Measurements from ENCODE around the gene CTSL.
"Not testable (repeated sequence)": the region's sequence is repeated elsewhere in the genome, so short reads cannot be mapped to it uniquely, and the experiment has no call there.

CTSL gene

GRCh38 chr9:87725356-87725899, 491 bp upstream of the CTSL start:
- no peak for FAIRE-seq

DNA sequence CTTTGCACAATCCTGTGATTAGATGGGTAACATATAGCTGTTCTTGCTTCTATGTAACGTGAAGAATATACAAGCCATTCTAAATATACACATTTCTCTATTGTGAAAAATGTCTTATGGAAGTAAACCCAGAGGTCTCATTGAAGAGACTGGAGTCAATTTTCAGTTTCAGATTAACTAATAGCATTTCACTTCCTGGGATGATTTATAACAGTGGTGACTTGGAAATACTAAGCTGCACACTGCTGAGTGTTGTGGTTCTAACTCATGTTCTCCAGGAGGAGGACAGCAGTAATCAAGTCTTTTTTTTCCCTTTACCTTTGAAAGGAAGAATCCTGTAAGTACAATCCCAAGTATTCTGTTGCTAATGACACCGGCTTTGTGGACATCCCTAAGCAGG, 3.3 kb downstream of the CTSL start:
- no peak for FAIRE-seq

DNA sequence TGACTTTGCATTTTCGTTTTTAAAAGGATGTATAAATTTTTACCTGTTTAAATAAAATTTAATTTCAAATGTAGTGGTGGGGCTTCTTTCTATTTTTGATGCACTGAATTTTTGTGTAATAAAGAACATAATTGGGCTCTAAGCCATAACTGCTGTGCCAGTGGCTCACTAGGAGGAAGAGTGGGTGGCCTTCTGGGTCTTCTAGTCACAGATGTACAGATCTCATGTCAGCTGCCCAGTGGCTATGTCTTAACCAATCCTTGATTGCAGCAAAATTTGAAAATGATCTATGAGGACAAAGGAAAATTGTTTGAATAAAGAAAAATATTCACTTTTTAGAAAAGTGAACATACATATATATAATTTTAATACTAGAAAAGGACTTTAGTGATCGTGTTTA, 5.4 kb downstream of the CTSL start:
- FAIRE-seq = no peak

DNA sequence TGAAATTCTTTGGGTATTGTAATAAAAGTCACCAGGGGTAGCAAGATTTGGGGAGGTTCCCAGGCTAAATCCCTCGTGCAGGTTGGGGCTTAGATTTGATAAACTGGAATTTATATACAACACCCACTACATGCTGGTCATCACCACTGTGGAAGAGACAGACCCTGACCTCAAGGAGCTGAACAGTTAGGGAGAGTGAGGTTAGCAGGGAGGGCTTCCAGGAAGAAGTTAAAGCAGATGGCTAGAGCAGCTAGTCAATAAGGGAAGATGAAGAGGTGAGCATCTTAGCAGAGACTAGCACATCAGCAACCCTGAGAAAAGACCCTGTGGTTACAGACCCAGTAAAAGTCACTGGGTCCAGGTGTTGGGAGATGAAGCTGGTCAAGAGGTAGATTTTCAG, 6.4 kb downstream of the CTSL start:
- FAIRE-seq = no peak

DNA sequence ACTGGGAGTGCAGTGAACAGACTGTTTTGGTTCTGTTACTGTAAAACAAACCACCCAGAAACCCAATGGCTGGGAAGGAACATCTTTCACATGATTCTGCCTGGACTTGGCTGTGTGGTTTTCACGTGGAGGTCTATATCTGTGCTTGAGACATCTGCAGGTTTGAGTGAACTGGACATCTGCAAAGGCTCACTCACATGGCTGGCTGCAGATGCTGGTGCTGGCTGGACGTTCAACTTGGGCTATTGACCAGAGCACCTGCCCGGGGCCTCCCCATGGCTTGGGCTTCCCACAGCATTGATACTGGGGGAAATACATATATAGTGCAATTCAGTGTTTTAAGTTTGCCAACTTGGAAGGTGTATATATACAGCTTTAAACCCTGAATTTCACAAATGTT, 6.8 kb downstream of the CTSL start:
- FAIRE-seq = no peak

DNA sequence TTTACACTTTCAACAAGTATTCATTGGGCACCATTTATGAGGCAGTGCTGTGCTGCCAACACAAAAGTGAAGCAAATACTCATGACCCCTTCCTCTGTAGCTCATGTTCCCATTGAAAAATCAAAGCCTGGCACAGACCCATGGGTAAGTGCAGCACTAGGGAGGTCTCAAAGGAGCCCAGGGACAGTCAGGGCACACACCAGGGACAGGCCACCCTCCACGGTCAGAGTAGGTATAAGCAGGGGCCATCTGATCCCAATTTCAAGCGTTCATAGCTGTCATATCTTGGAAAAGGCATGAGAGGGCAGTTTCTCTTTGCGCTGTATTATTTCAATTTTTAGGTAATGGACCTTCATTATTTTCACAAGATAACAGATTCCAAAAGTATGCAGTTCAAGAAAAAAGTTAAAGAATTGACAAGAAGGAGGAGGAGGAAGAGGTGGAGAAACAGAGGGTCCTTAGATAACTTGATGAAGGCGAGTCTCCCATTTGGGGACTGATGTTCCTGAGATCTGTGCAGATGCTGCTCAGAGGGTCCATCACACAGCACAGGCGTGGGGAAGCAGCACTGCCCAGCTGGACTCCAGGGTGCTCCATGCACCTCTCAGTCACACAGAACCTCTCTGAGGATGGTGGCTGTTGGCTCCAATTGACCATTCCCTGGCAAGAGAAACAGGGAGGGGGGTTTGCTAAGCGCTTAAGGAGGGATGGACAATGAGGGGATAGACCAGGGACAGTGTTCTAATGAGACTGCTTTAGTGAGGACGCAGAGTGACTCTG, 7.5 kb downstream of the CTSL start:
- no peak for FAIRE-seq

- no peak for FAIRE-seq
Observed at GRCh38 chr9:87734106-87734505, 8.2 kb downstream of the CTSL start.

DNA sequence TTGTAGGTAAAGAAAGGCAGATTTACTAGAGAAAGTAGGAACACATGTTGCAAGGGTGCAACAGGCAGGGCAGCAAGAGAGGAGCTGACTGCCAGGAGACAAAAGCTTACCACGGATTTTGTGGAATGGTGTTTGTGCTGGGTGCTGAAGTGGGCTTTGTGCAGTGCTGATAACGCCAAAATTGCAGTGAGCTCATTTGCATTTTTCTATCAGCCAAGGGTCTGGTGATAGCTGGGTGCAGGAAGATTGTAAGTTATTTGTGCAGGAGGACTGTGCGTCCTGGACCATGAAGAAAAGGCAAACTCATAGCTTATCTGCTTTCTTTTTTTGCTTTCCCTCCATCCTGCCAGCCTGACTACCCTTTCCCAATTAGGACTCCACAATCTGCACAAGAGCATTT, 13.6 kb downstream of the CTSL start:
- no peak for FAIRE-seq

GRCh38 chr9:87740209-87740608, 14.3 kb downstream of the CTSL start:
- no peak for FAIRE-seq

GRCh38 chr9:87741326-87741725, 15.4 kb downstream of the CTSL start:
- FAIRE-seq = no peak

- no peak for FAIRE-seq
Observed at GRCh38 chr9:87741891-87742290, 16.0 kb downstream of the CTSL start.

GRCh38 chr9:87742813-87743428, 17.0 kb downstream of the CTSL start:
- no peak for FAIRE-seq

DNA sequence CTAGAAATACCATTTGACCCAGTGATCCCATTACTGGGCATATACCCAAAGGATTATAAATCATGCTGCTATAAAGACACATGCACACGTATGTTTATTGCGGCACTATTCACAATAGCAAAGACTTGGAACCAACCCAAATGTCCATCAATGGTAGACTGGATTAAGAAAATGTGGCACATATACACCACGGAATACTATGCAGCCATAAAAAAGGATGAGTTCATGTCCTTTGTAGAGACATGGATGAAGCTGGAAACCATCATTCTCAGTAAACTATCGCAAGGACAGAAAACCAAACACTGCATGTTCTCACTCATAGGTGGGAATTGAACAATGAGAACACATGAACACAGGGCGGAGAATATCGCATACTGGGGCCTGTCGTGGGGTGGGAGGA, 18.3 kb downstream of the CTSL start:
- not testable (repeated sequence) for FAIRE-seq

- FAIRE-seq = no peak
Observed at GRCh38 chr9:87746186-87746585, 20.3 kb downstream of the CTSL start.

DNA sequence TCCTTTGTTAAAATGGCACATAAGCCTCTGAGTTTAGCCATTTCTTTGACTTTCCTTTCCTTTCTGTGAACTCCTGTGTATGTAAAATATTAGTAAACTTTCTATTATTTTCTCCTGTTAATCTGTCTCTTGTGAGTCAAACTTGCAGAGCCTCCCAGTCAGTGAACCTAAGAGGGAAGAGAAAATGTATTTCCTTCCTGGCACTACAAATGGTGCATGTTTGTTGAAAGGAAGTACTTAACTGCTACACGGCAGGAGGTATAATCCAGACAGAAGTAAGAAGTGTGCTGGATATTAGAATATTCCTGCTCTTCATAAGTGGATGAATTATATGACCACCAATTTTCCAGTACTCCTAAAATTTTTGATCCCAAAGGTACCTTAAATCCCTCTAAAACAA, 23.0 kb downstream of the CTSL start:
- no peak for FAIRE-seq

- no peak for FAIRE-seq
Observed at GRCh38 chr9:87749335-87750035, 23.6 kb downstream of the CTSL start.

DNA sequence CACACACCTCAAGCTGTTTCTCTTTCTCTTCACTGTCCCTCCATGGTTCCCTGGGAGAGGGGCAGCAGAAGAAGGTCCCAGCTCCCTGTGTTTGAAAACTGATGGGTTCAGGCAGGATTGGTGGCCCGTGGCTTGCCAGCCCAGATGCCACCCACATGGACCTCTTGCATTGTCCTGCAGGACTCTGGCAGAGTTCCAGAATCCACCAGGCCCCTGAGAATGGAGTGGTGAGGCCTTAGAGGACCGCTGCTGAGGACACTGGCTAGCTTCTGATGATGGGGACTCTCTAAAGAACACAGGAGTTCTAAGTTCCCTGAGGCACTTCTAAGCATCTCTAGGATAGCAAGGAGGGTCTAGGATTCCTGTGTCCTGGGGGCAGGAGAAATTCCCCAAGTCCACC, 24.8 kb downstream of the CTSL start:
- FAIRE-seq = no peak

- FAIRE-seq = no peak
Observed at GRCh38 chr9:87751423-87751822, 25.5 kb downstream of the CTSL start.

DNA sequence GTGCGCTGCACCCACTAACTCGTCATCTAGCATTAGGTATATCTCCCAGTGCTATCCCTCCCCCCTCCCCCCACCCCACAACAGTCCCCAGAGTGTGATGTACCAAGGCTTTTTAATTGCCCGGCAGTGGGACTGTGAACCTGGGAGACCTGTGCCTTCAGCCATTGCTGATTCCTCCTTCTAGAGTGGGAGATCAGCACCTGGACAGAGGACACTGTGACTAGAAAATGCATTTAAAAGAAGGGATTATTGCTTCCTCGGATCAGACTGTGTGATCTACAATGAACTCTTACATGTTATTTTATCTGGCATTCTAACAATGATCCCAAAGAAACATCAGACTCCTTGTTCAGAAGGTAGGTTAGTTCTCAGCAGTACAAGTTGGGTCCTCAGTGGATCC, 25.9 kb downstream of the CTSL start:
- no peak for FAIRE-seq

DNA sequence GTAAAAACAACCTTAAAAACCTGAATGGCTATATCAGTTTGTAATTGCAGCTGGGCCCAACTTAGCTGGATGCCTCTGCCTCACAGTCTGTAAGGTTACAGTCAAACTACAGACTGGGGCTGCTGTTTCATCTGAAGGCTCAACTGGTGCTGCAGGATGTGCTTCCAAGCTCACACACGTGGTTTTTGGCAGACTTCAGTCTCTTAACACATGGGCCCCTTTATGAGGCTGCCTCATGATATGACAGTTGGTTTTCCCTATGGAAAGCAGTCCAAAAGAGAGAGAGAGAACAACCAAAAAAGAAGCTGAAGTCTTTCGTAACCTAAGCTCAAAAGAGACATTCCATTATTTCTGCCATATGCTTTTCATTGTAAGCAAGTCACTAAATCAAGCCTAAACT, 27.4 kb downstream of the CTSL start:
- no peak for FAIRE-seq

GRCh38 chr9:87758330-87758729, 32.4 kb downstream of the CTSL start:
- not testable (repeated sequence) for FAIRE-seq

- FAIRE-seq = not testable (repeated sequence)
Observed at GRCh38 chr9:87759980-87760379, 34.1 kb downstream of the CTSL start.

DNA sequence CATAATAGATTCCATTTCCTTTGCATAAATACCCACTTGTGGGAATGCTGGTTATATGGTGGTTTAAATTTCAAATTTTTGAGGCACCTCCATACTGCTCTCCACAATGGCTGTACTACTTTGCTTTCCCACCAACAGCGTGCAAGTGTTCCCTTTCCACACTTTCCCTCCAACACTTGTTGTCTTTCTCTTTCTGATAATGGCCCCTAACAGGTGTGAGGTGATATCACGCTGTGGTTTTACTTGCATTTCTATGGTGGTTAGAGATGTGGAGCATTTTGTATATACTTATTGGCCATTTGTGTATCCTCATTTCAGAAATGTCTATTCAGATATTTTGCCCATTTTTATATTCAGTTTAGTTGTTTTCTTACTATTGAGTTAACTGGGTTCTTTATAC, 34.6 kb downstream of the CTSL start:
- no peak for FAIRE-seq

DNA sequence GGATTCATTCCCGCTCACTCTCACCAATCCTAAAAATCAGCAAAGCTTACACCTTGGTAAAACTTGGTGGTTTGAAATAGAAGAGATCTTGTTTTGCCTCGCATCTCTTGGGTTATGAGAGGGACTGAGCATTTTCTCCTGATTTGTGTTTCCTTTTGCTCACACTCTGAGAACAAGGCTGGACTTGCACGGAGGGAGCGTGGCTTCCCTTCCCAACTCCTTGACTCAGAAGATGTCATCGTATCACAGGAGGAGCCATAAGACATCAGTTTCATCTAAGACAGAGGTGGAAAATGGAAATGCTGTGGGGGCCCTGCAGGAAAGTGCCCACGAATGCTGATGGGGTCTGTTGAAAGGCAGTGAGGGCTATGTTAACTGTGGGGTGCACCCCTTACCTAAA, 37.4 kb downstream of the CTSL start:
- no peak for FAIRE-seq
